Mucosa of rectum (tissue), 2 donors: ENCODE results near the gene GTF2H3.

Experiments used
- H3K27ac ChIP-seq, 2 donors: one replicate each; pipeline ENCODE4 v1.7.0; 2013; ENCODE audit warnings: inconsistent platforms in 2 of 2, low read depth in 2 of 2, low read length in 2 of 2
- H3K27me3 ChIP-seq, 2 donors: one replicate each; pipeline ENCODE4 v1.7.0; 2013; ENCODE audit warnings: low read length in 2 of 2; ENCODE audit not compliant: control insufficient read depth in 2 of 2, insufficient read depth in 2 of 2
- H3K36me3 ChIP-seq, 2 donors: one replicate each; pipeline ENCODE4 v1.7.0; 2013; ENCODE audit warnings: low read length in 2 of 2; ENCODE audit not compliant: control insufficient read depth in 2 of 2, insufficient read depth in 2 of 2
- H3K4me1 ChIP-seq, 2 donors: one replicate each; pipeline ENCODE4 v1.7.0; 2013; ENCODE audit warnings: low read length in 2 of 2, mild to moderate bottlenecking in 1 of 2; ENCODE audit not compliant: control insufficient read depth in 2 of 2, insufficient read depth in 2 of 2
- H3K4me3 ChIP-seq, 2 donors: one replicate each; pipeline ENCODE4 v1.7.0; 2013; ENCODE audit warnings: low read length in 2 of 2
- H3K9ac ChIP-seq, 2 donors: one replicate each; pipeline ENCODE4 v1.7.0; 2013; ENCODE audit warnings: low read length in 2 of 2, low read depth in 1 of 2, mild to moderate bottlenecking in 1 of 2
- H3K9me3 ChIP-seq, 2 donors: one replicate each; pipeline ENCODE4 v1.7.0; 2013; ENCODE audit warnings: low read length in 2 of 2; ENCODE audit not compliant: control insufficient read depth in 2 of 2
- donor health status: healthy.
- donor health status: Normal muscosa, but diverticular disease.

The GTF2H3 gene

GRCh38 chr12:123696207-123696606 is 62.6 kb downstream of the GTF2H3 start:
- no peak overlapping the region for H3K27ac ChIP-seq

DNA sequence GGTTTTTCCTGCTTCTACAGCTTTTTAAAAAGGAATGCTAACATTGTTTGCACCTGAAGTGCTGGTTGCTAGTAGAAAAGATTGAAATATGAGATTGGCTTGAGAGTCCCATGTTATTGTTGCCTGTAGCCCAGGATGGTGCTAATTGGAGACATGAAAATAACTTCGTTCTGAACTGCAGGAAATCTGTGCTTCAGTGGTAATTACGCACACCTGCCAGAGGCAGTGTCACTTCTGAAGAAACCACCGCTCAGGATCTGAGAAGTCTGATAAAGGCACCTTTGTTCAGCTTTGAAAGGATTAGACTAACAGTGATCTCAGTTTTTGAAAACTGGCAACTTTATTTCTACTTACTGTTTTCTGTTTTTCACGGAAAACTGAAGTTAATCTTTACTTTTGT is 63.0 kb downstream of the GTF2H3 start:
- Histone ChIP-seq H3K27ac (no peak overlapping the region), H3K4me1 (no peaks in the 10 kb centered on the region), H3K9me3 (no peaks in the 10 kb centered on the region), H3K4me3 (no peak overlapping the region), H3K27me3 (no peaks in the 10 kb centered on the region), H3K36me3 (peaks cover 7 to 23% of the 10 kb centered on the region in 2 donors), H3K9ac (no peak overlapping the region)

More at GRCh38 chr12:123696207-123696606, 62.6 kb downstream of the GTF2H3 start:
- Histone ChIP-seq H3K36me3 (peaks cover 7 to 23% of the 10 kb centered on the region in 2 donors), H3K4me1 (no peaks in the 10 kb centered on the region), H3K9me3 (no peaks in the 10 kb centered on the region), H3K4me3 (no peak overlapping the region), H3K27me3 (no peaks in the 10 kb centered on the region), H3K9ac (no peak overlapping the region)

GRCh38 chr12:123705935-123706334 is 72.3 kb downstream of the GTF2H3 start:
- no peaks in the 10 kb centered on the region for H3K9me3 ChIP-seq

GRCh38 chr12:123707466-123707865 is 73.8 kb downstream of the GTF2H3 start:
- H3K36me3 ChIP-seq, result peaks cover 2 to 5% of the 10 kb centered on the region in 2 donors
- no peaks in the 10 kb centered on the region for H3K27me3 ChIP-seq
- no peak overlapping the region for H3K4me3 ChIP-seq
- H3K9ac ChIP-seq, result no peak overlapping the region
- no peaks in the 10 kb centered on the region for H3K9me3 ChIP-seq
- no peak overlapping the region for H3K27ac ChIP-seq
- peaks cover 0 to 3% of the 10 kb centered on the region in 2 donors for H3K4me1 ChIP-seq

More at GRCh38 chr12:123705935-123706334, 72.3 kb downstream of the GTF2H3 start:
- Histone ChIP-seq H3K27ac (no peak overlapping the region), H3K4me3 (no peak overlapping the region), H3K4me1 (no peaks in the 10 kb centered on the region), H3K36me3 (peaks cover 5 to 7% of the 10 kb centered on the region in 2 donors), H3K9ac (no peak overlapping the region), H3K27me3 (no peaks in the 10 kb centered on the region)
